NB4 (cell line): ENCODE results near the gene CASKIN2.
A peak's percentile ranks its signal among the peaks of the same experiment; 100 is the strongest.

Experiments
- POLR2A ChIP-seq: IDR thresholded peaks from 2 replicates; pipeline ENCODE4 v1.6.1; 2011; ENCODE audit warnings: mild to moderate bottlenecking; ENCODE audit not compliant: insufficient read length; ENCODE audit errors: extremely low read depth
- TF ChIP-seq, protein P1 (sequence below): IDR thresholded peaks from one replicate; pipeline ENCODE4 v1.5.1; 2012; ENCODE audit warnings: low read depth, low read length

DNA sequence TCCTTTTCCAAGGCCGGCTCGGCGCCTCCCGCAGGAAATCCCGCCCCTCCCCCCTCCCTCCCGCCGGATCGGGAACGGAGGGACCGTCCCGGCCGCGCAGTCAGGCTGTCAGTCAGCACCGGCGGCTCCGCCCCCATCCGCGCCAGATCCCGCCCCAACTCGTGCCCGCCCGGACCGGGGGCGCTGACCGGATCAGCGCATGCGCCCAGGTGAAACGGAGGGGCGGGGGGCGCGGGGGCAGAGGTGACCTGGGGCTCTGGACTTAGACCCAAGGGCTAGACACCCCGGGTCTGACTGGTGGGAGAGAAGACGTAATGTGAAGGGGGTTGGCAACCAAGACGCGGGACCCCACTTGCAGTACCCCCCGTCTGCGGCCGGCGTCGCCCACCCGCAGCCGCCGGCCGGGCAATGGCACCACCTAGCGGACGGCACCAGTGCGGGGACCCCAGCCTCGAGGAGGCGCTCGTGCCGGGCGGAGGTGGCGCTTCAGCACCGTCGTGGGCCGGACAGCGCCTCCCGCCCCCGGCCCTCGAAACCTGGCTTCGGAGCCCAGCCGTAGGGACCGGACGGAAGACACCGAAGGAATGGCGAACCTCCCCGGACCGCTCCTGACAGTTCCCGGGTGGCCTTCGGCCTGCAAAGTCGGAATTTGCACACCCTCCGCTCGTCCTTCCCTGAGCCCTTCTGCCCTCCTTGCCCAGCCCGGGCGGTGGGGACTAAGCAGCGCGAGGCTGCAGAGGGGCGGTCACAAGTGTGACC is at the start of gene CASKIN2:
- TF ChIP-seq, protein P1, sequence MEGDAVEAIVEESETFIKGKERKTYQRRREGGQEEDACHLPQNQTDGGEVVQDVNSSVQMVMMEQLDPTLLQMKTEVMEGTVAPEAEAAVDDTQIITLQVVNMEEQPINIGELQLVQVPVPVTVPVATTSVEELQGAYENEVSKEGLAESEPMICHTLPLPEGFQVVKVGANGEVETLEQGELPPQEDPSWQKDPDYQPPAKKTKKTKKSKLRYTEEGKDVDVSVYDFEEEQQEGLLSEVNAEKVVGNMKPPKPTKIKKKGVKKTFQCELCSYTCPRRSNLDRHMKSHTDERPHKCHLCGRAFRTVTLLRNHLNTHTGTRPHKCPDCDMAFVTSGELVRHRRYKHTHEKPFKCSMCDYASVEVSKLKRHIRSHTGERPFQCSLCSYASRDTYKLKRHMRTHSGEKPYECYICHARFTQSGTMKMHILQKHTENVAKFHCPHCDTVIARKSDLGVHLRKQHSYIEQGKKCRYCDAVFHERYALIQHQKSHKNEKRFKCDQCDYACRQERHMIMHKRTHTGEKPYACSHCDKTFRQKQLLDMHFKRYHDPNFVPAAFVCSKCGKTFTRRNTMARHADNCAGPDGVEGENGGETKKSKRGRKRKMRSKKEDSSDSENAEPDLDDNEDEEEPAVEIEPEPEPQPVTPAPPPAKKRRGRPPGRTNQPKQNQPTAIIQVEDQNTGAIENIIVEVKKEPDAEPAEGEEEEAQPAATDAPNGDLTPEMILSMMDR: peak; percentile 94
- no peak for TF ChIP-seq POLR2A
